HG03558 (cell line): ENCODE results near the gene MGME1.

Source experiments
- ATAC-seq: cut with Tn5 transposase; IDR thresholded peaks from one replicate; pipeline ENCODE4 v1.9.1; 2021; ENCODE audit warnings: moderate number of reproducible peaks; ENCODE audit not compliant: unreplicated experiment; ENCODE audit errors: extremely low read depth

The MGME1 gene

GRCh38 chr20:17968366-17969277 is at the start of gene MGME1, which contains the start of gene SNX5:
Gene MGME1 (plus strand): TSS chr20:17969018. CDS start chr20:17969860, 842 bp downstream.
Gene SNX5 (minus strand): TSS chr20:17968794. CDS start chr20:17968425, 369 bp downstream.
- peak; percentile 67 for ATAC-seq

GRCh38 chr20:17919149-17919548 is 49.7 kb upstream of the MGME1 start:
- ATAC-seq: no peak

GRCh38 chr20:17921774-17922173 is 47.0 kb upstream of the MGME1 start:
- ATAC-seq: no peak

GRCh38 chr20:17925141-17925939 is 43.5 kb upstream of the MGME1 start:
- ATAC-seq: no peak

GRCh38 chr20:17925940-17926300 is 42.9 kb upstream of the MGME1 start:
- no peak for ATAC-seq

GRCh38 chr20:17928211-17928611 is 40.6 kb upstream of the MGME1 start:
- no peak for ATAC-seq

GRCh38 chr20:17928633-17929311 is 40.0 kb upstream of the MGME1 start:
- no peak for ATAC-seq

- ATAC-seq: no peak
Measured at GRCh38 chr20:17931513-17931912, 37.3 kb upstream of the MGME1 start.

GRCh38 chr20:17932396-17932795 is 36.4 kb upstream of the MGME1 start:
- no peak for ATAC-seq

GRCh38 chr20:17933121-17933520 is 35.7 kb upstream of the MGME1 start:
- ATAC-seq: no peak

- no peak for ATAC-seq
Measured at GRCh38 chr20:17933711-17934110, 35.1 kb upstream of the MGME1 start.

- ATAC-seq: no peak
Measured at GRCh38 chr20:17934141-17934862, 34.5 kb upstream of the MGME1 start.

GRCh38 chr20:17935186-17935585 is 33.6 kb upstream of the MGME1 start:
- no peak for ATAC-seq

- ATAC-seq: no peak
Measured at GRCh38 chr20:17935761-17936160, 33.1 kb upstream of the MGME1 start.

GRCh38 chr20:17936286-17936760 is 32.5 kb upstream of the MGME1 start:
- no peak for ATAC-seq

- ATAC-seq: no peak
Measured at GRCh38 chr20:17936761-17937732, 31.8 kb upstream of the MGME1 start.

GRCh38 chr20:17938871-17939619 is 29.8 kb upstream of the MGME1 start:
- ATAC-seq: peak; percentile 50

GRCh38 chr20:17939622-17940223 is 29.1 kb upstream of the MGME1 start:
- no peak for ATAC-seq
